ENCODE measurements around the gene GNAO1. TPM values are rescaled to one million over a fixed set of nuclear protein-coding genes. Genes with fewer than 3 reads are reported as not detected.

Gene GNAO1
- polyA plus RNA-seq, 1 donor (not counting 4 experiments of a cell fraction or from before 2014, with no cell fraction given), result 0.13 TPM

- Histone ChIP-seq H3K4me2 (ENCODE audit: control insufficient read depth, extremely low read depth, insufficient read depth, low read depth, low read length) (peak overlapping the region; percentile 63), H4K20me1 (ENCODE audit: control insufficient read depth, extremely low read depth, insufficient read depth, low read length) (no peaks in the 10 kb centered on the region), H3K27ac (ENCODE audit: control insufficient read depth, insufficient read depth, low read length) (peak overlapping the region; percentile 55), H3K9ac (ENCODE audit: control insufficient read depth, extremely low read depth, insufficient read depth, low read length) (no peak overlapping the region), H3K27me3 (ENCODE audit: control insufficient read depth, extremely low read depth, insufficient read depth, low read length) (no peaks in the 10 kb centered on the region), H3K9me3 (ENCODE audit: control insufficient read depth, low read depth, low read length) (no peaks in the 10 kb centered on the region), H3K9me1 (ENCODE audit: control insufficient read depth, extremely low read depth, insufficient read depth, low read length) (no peaks in the 10 kb centered on the region), H2AFZ (ENCODE audit: control insufficient read depth, low read length) (no peak overlapping the region), H3K36me3 (ENCODE audit: control insufficient read depth in 2 of 2, extremely low read depth in 1 of 2, insufficient read depth in 2 of 2, low read length in 2 of 2) (no peaks in the 10 kb centered on the region), H3K79me2 (ENCODE audit: control insufficient read depth, insufficient read depth, low read length) (no peaks in the 10 kb centered on the region), H3K4me1 (ENCODE audit: control insufficient read depth, extremely low read depth, insufficient read depth, low read length) (peaks cover 15% of the 10 kb centered on the region), H3K4me3 (ENCODE audit: control insufficient read depth in 2 of 3, extremely low read depth in 1 of 3, insufficient read depth in 2 of 3, low read depth in 1 of 3, low read length in 3 of 3) (no peak overlapping the region)
- FAIRE-seq (no peak), DNase-seq (ENCODE audit: low read depth, low spot score) (peak; percentile 95)
- TF ChIP-seq EZH2 (IDR thresholded peaks at IDR 0.05; ENCODE audit: low read length), result no peak
- TF ChIP-seq CTCF (optimal IDR thresholded peaks at IDR 0.05 in 1 of 3, IDR thresholded peaks at IDR 0.05 in 1 of 3, conservative IDR thresholded peaks at IDR 0.05 in 1 of 3; ENCODE audit: extremely low read depth in 1 of 3, insufficient read depth in 2 of 3, low read length in 3 of 3), result no peak
- dilution Hi-C loops (cut with MboI; ENCODE audit: extremely low pct_ligation_motif_present, low sequenced_read_pairs), result no loop called here
Observed at GRCh38 chr16:56324406-56324805, 133.1 kb downstream of the GNAO1 start.

GRCh38 chr16:56325956-56326355 is 134.7 kb downstream of the GNAO1 start:
- Histone ChIP-seq H3K9me1 (ENCODE audit: control insufficient read depth, extremely low read depth, insufficient read depth, low read length) (no peaks in the 10 kb centered on the region), H3K27me3 (ENCODE audit: control insufficient read depth, extremely low read depth, insufficient read depth, low read length) (no peaks in the 10 kb centered on the region), H4K20me1 (ENCODE audit: control insufficient read depth, extremely low read depth, insufficient read depth, low read length) (no peaks in the 10 kb centered on the region), H3K4me1 (ENCODE audit: control insufficient read depth, extremely low read depth, insufficient read depth, low read length) (peaks cover 26% of the 10 kb centered on the region), H3K4me2 (ENCODE audit: control insufficient read depth, extremely low read depth, insufficient read depth, low read depth, low read length) (no peak overlapping the region), H3K9ac (ENCODE audit: control insufficient read depth, extremely low read depth, insufficient read depth, low read length) (no peak overlapping the region), H3K27ac (ENCODE audit: control insufficient read depth, insufficient read depth, low read length) (no peak overlapping the region), H3K79me2 (ENCODE audit: control insufficient read depth, insufficient read depth, low read length) (no peaks in the 10 kb centered on the region), H3K4me3 (ENCODE audit: control insufficient read depth in 2 of 3, extremely low read depth in 1 of 3, insufficient read depth in 2 of 3, low read depth in 1 of 3, low read length in 3 of 3) (no peak overlapping the region), H3K36me3 (ENCODE audit: control insufficient read depth in 2 of 2, extremely low read depth in 1 of 2, insufficient read depth in 2 of 2, low read length in 2 of 2) (no peaks in the 10 kb centered on the region), H3K9me3 (ENCODE audit: control insufficient read depth, low read depth, low read length) (no peaks in the 10 kb centered on the region), H2AFZ (ENCODE audit: control insufficient read depth, low read length) (no peak overlapping the region)
- no peak for DNase-seq (ENCODE audit: low read depth, low spot score)
- no peak for FAIRE-seq
- dilution Hi-C loops (cut with MboI; ENCODE audit: extremely low pct_ligation_motif_present, low sequenced_read_pairs), result no loop called here
- TF ChIP-seq CTCF (optimal IDR thresholded peaks at IDR 0.05 in 1 of 3, IDR thresholded peaks at IDR 0.05 in 1 of 3, conservative IDR thresholded peaks at IDR 0.05 in 1 of 3; ENCODE audit: extremely low read depth in 1 of 3, insufficient read depth in 2 of 3, low read length in 3 of 3), result no peak
- no peak for TF ChIP-seq EZH2 (IDR thresholded peaks at IDR 0.05; ENCODE audit: low read length)

Data from keratinocyte (primary cell).